Urinary bladder (tissue), 4 donors: ENCODE data around the gene BMERB1. TPM values are rescaled to one million over a fixed set of nuclear protein-coding genes. Genes with fewer than 3 reads are reported as not detected.
"Not testable (repeated sequence)": the region's sequence is repeated elsewhere in the genome, so short reads cannot be mapped to it uniquely, and the experiment has no call there.

Experiments used
- DNase-seq: peaks from one replicate; pipeline ENCODE4 v3.0.0-alpha.2; 2015; ENCODE audit errors: extremely low spot score
- H3K27ac ChIP-seq: one replicate; pipeline ENCODE4 v1.5.1; 2013; ENCODE audit warnings: low read depth, mild to moderate bottlenecking, moderate library complexity
- H3K36me3 ChIP-seq: one replicate; pipeline ENCODE4 v1.6.1; 2013; ENCODE audit warnings: mild to moderate bottlenecking, moderate library complexity; ENCODE audit not compliant: insufficient read depth
- H3K4me1 ChIP-seq: one replicate; pipeline ENCODE4 v1.6.1; 2013; ENCODE audit warnings: mild to moderate bottlenecking, moderate library complexity; ENCODE audit not compliant: insufficient read depth
- H3K4me3 ChIP-seq: one replicate; pipeline ENCODE4 v1.5.1; 2013; ENCODE audit warnings: low read depth, low read length
- WGBS: extraction: QIAGEN DNeasy Blood & Tissue Kit; methylation state at CpG from one replicate; pipeline ENCODE4 v1.1.7; 2013; 5-methylcytosine and 5-hydroxymethylcytosine counted together
- polyA plus RNA-seq: library from polyadenylated mRNA; stranded (reverse); fragments of 200-250 nt; gene quantifications from one replicate; pipeline ENCODE4 v1.2.3, GENCODE V29; 2013
- total RNA-seq: library from RNA; depleted of rRNA; stranded (reverse); fragments of >200 nt; gene quantifications from one replicate; pipeline ENCODE4 v1.2.3, GENCODE V29; 2014
- donor health status: healthy with polysubstance abuse.
- donor health status: healthy.

BMERB1 gene
- total and polyA plus RNA-seq, 2 donors, result 41.5 to 77.0 TPM

DNA sequence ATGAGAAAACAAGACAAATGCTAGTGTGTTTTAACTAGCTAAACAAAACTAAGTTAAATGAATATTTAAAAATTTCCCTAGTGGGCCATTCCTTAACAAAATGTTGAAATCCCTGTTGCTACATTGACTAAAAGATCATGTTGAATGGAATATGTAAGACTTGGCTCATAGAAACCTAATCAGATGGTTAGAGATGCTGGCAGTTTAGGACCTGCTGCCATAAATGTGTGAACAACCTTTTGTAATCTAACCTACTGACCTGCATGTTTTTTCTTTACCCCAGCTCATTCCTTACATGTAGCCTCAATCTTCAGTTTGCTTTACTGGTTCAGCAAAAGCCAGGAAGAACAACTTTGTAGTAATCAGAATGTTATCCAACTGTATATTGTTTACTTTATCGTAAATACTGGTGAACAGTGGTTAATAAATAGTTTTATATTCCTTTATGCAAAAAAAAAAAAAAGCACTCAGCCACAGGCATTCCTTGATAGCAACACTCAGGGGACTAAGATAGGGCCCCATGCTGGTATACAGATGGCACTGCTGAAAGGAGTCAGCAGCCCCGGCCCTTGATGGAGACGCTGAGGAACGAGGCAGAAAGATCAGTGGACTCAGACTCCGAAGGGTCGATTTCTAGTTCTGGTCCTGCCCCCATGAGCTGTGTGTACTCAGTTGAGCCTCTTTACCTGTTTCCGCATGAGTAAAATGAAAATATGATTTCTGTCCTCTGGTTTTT, 130.4 kb downstream of the BMERB1 start:
- Histone ChIP-seq H3K36me3 (no peaks in the 10 kb centered on the region), H3K4me1 (no peaks in the 10 kb centered on the region), H3K27ac (no peak overlapping the region), H3K4me3 (no peak overlapping the region)
- no peak for DNase-seq
- WGBS, result 79% methylated on average over 7 of the region's 7 CpGs

- no peak overlapping the region for H3K4me3 ChIP-seq
- WGBS, result 97% methylated on average over 2 of the region's 2 CpGs
- no peak for DNase-seq
- no peak overlapping the region for H3K27ac ChIP-seq
- no peaks in the 10 kb centered on the region for H3K4me1 ChIP-seq
- H3K36me3 ChIP-seq, result no peaks in the 10 kb centered on the region
Measured at GRCh38 chr16:15566095-15566494, 131.7 kb downstream of the BMERB1 start.

DNA sequence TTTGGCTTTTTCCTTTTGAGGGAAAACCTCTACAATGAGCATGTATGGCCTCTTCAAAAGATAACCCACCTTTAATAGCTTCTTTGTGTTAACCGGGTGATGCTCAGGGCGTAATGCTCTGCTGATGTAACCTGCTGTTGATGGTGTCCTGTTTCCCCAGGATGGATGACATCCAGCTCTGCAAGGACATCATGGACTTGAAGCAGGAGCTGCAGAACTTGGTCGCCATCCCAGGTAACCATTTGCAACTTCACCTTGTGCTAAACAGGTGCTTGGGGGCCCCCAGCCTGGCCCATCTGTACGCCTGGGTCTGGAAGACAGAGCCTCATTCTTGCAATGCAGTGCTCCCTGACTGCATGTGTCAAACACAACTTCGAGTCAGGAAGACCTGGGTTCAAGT, 133.4 kb downstream of the BMERB1 start:
- no peak overlapping the region for H3K4me3 ChIP-seq
- H3K36me3 ChIP-seq, result no peaks in the 10 kb centered on the region
- no peaks in the 10 kb centered on the region for H3K4me1 ChIP-seq
- WGBS, result 97% methylated on average over 5 of the region's 5 CpGs
- DNase-seq, result no peak
- no peak overlapping the region for H3K27ac ChIP-seq

DNA sequence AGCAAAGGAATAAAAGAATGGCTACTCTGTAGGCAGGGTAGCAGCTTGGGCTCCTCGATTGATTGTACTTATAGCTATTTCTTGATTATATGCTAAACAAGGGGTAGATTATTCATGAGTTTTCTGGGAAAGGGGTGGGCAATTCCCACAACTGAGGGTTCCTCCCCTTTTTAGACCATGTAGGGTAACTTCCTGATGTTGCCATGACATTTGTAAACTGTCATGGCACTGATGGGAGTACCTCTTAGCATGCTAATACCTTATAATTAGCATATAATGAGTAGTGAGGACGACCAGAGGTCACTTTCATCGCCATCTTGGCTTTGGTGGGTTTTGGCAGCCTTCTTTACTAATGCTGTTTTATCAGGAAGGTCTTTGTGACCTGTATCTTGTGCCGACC, 136.3 kb downstream of the BMERB1 start:
- not testable (repeated sequence) for H3K4me1 ChIP-seq, H3K27ac ChIP-seq, DNase-seq, H3K36me3 ChIP-seq, H3K4me3 ChIP-seq
- 85% methylated on average over 4 of the region's 4 CpGs for whole genome bisulfite sequencing

DNA sequence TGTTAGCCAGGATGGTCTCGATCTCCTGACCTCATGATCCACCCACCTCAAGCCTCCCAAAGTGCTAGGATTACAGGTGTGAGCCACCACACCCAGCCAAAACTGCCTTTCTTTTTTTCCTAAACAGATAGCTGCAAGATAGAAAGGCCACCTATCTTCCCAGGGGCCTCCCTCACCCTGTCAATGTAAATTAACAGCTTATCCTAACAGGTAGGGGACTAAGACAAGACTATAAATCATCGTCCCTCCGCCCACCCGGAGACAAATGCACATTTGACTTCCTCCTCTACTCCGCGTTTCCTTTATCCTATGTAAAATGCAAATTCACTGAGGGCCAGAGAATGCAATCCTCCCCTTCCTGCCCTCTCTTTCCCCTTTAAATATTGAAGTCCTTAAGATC, 137.2 kb downstream of the BMERB1 start:
- H3K36me3 ChIP-seq, result no peaks in the 10 kb centered on the region
- H3K4me3 ChIP-seq, result no peak overlapping the region
- no peak overlapping the region for H3K27ac ChIP-seq
- H3K4me1 ChIP-seq, result no peaks in the 10 kb centered on the region
- 88% methylated on average over 6 of the region's 6 CpGs for WGBS
- no peak for DNase-seq

DNA sequence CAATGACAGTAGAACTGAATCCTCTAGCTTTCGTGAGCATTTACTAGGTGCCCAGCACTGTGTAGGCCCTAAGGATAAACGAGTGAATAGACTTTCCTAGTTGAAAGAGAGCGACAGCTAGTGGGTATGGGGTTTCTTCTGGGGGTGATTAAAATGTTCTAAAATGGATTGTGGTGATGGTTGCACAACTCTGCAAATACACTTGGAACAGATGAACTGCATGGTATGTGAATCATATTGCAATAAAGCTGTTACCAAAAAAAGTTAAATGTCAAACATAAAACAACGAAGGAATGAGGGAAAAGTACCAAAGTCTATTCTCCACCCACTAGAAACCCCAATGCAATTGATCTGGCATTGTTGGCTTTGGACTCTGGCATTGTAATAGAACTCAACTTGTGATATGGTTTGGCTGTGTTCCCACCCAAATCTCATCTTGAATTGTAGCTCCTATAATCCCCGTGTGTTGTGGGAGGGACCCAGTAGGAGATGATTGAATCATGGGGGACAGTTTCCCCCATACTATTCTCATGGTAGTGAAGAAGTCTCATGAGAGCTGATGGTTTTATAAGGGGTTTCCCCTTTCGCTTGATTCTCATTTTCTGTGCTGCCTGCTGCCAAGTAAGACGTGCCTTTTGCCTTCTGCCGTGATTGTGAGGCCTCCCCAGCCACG, 138.1 kb downstream of the BMERB1 start:
- no peak for DNase-seq
- Histone ChIP-seq H3K27ac (no peak overlapping the region), H3K4me3 (no peak overlapping the region), H3K4me1 (no peaks in the 10 kb centered on the region), H3K36me3 (no peaks in the 10 kb centered on the region)
- WGBS, result 45% methylated on average over 9 of the region's 9 CpGs

DNA sequence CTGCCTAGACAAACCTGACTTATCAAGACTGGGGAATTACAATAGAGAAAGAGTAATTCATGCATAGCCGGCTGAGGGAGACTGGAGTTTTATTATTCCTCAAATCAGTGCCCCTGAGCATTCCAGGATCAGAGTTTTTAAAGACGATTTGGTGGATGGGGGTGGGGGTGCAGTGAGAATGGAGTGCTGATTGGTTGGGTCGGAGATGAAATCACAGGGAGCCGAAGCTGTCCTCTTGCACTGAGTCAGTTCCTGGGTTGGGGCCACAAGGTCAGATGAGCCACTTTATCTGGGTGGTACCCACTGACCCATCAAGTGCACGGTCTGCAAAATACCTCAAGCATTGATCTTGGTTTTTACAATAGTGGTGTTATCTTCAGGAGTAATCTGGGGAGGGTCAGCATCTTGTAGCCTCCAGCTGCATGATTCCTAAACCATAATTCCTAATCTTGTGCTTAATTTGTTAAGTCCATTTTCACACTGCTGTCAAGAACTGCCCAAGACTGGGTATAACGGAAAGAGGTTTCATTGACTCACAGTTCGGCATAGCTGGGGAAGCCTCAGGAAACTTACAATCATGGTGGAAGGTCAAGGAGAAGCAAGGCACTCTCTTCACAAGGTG, 139.0 kb downstream of the BMERB1 start:
- H3K4me3 ChIP-seq, result no peak overlapping the region
- 87% methylated on average over 7 of the region's 7 CpGs for WGBS
- no peaks in the 10 kb centered on the region for H3K36me3 ChIP-seq
- no peaks in the 10 kb centered on the region for H3K4me1 ChIP-seq
- H3K27ac ChIP-seq, result no peak overlapping the region
- DNase-seq, result no peak

- H3K27ac ChIP-seq, H3K4me3 ChIP-seq, DNase-seq, H3K36me3 ChIP-seq, H3K4me1 ChIP-seq: not testable (repeated sequence)
- WGBS, result 94% methylated on average over 11 of the region's 11 CpGs
Measured at GRCh38 chr16:15573896-15574613, 139.7 kb downstream of the BMERB1 start.

DNA sequence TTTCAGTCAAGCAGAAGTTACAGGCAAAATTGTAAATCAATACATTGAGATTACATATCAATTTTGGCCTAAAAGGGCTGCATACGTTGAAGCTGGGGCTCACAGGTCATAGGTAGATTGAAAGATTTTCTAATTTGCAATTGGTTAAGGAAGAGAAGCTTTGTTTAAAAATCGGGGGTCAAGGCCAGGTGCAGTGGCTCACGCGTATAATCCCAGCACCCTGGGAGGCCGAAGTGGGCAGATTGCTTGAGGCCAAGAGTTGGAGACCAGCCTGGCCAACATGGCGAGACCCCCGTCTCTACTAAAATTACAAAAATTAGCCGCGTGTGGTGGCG, 140.2 kb downstream of the BMERB1 start:
- Histone ChIP-seq H3K4me3 (no peak overlapping the region), H3K36me3 (no peaks in the 10 kb centered on the region), H3K27ac (no peak overlapping the region), H3K4me1 (no peaks in the 10 kb centered on the region)
- no peak for DNase-seq
- 95% methylated on average over 10 of the region's 10 CpGs for WGBS

- Histone ChIP-seq H3K36me3 (no peaks in the 10 kb centered on the region), H3K4me1 (no peaks in the 10 kb centered on the region), H3K27ac (no peak overlapping the region), H3K4me3 (no peak overlapping the region)
- WGBS, result 96% methylated on average over 4 of the region's 4 CpGs
- DNase-seq, result no peak
Measured at GRCh38 chr16:15575293-15576049, 141.1 kb downstream of the BMERB1 start.

- Histone ChIP-seq H3K4me1 (no peaks in the 10 kb centered on the region), H3K4me3 (no peak overlapping the region), H3K27ac (no peak overlapping the region), H3K36me3 (no peaks in the 10 kb centered on the region)
- no peak for DNase-seq
- 95% methylated on average over 20 of the region's 20 CpGs for WGBS
Measured at GRCh38 chr16:15576960-15577958, 142.9 kb downstream of the BMERB1 start.

DNA sequence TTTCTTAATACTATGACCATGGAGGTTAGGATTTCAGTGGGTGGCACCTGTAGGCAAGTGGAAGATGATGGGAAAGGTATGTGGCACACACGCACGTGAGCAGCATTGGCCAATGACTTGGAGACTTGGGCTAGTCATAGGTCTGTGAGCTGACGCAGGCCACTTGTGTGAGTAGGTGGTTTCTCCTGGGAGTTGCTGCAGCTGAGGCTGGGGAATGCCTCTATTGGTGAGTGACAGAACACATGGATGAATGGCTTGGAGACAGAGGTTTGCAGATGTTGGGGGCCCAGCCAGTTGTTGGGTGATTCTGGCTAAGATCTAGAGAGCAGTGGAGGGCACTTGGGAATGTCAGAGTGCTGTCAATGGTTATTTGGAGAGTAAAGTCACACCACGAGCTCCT, 144.4 kb downstream of the BMERB1 start:
- H3K36me3 ChIP-seq, result no peaks in the 10 kb centered on the region
- H3K27ac ChIP-seq, result no peak overlapping the region
- WGBS, result 93% methylated on average over 4 of the region's 4 CpGs
- H3K4me3 ChIP-seq, result no peak overlapping the region
- H3K4me1 ChIP-seq, result no peaks in the 10 kb centered on the region
- no peak for DNase-seq
